Activated CD4-positive, alpha-beta T cell treated with anti-CD3 and anti-CD28 coated beads, Interleukin-2, amount 50 U/mL, for 48 hours (primary cell): Measurements from ENCODE around the gene ALKBH4.
"Not testable (repeated sequence)": the region's sequence is repeated elsewhere in the genome, so short reads cannot be mapped to it uniquely, and the experiment has no call there.

Experiments
- DNase-seq, 2 experiments: peaks; one replicate each; pipeline ENCODE4 v3.0.0-alpha.2; 2020

Gene ALKBH4

GRCh38 chr7:102464577-102465280, at the start of gene ALKBH4, which contains the start of gene LRWD1:
ALKBH4 (minus strand) TSS chr7:102464863; CDS start chr7:102464836, 27 bp downstream.
LRWD1 (plus strand) TSS chr7:102464984; CDS start chr7:102465081, 97 bp downstream.
- peak; percentile 97 for DNase-seq

GRCh38 chr7:102512642-102513221, 48.1 kb upstream of the ALKBH4 start:
- DNase-seq = not testable (repeated sequence)

GRCh38 chr7:102511860-102512522, 47.3 kb upstream of the ALKBH4 start:
- DNase-seq = not testable (repeated sequence)

- DNase-seq = not testable (repeated sequence)
These were observed 45.9 kb upstream of the ALKBH4 start for GRCh38 chr7:102510575-102510974.

GRCh38 chr7:102507410-102508088, 42.9 kb upstream of the ALKBH4 start:
- not testable (repeated sequence) for DNase-seq

GRCh38 chr7:102505298-102506185, 40.9 kb upstream of the ALKBH4 start:
- not testable (repeated sequence) for DNase-seq

- DNase-seq = not testable (repeated sequence)
These were observed 38.5 kb upstream of the ALKBH4 start for GRCh38 chr7:102503141-102503540.

- DNase-seq = not testable (repeated sequence)
These were observed 33.7 kb upstream of the ALKBH4 start for GRCh38 chr7:102498321-102498720.

GRCh38 chr7:102497308-102497707, 32.6 kb upstream of the ALKBH4 start:
- not testable (repeated sequence) for DNase-seq

- DNase-seq = not testable (repeated sequence)
These were observed 32.2 kb upstream of the ALKBH4 start for GRCh38 chr7:102496861-102497260.

- not testable (repeated sequence) for DNase-seq
These were observed 29.9 kb upstream of the ALKBH4 start for GRCh38 chr7:102494473-102495149.

GRCh38 chr7:102494026-102494425, 29.4 kb upstream of the ALKBH4 start:
- peak in 1 of 2 experiments; percentile 32 for DNase-seq

- DNase-seq = not testable (repeated sequence)
These were observed 28.7 kb upstream of the ALKBH4 start for GRCh38 chr7:102493220-102493935.

GRCh38 chr7:102490529-102491075, 25.9 kb upstream of the ALKBH4 start:
- peak; percentile 83 to 86 for DNase-seq

GRCh38 chr7:102484317-102484716, 19.7 kb upstream of the ALKBH4 start:
- DNase-seq = not testable (repeated sequence)

- DNase-seq = not testable (repeated sequence)
These were observed 17.3 kb upstream of the ALKBH4 start for GRCh38 chr7:102481962-102482361.

- DNase-seq = peak; percentile 51 to 59
These were observed 15.4 kb upstream of the ALKBH4 start for GRCh38 chr7:102479982-102480637.

- not testable (repeated sequence) for DNase-seq
These were observed 14.5 kb upstream of the ALKBH4 start for GRCh38 chr7:102479209-102479584.

GRCh38 chr7:102478314-102479208, 13.9 kb upstream of the ALKBH4 start, which contains the start of gene POLR2J:
POLR2J (minus strand) TSS chr7:102478922; CDS start chr7:102478860, 62 bp downstream.
- peak; percentile 87 to 89 for DNase-seq
